Pancreas (tissue), 10 donors: Measurements from ENCODE around the gene KNDC1. TPM values are rescaled to one million over a fixed set of nuclear protein-coding genes. Genes with fewer than 3 reads are reported as not detected.

Experiments
- ATAC-seq, 4 donors: fragments of 200-7000 bp; cut with Tn5 transposase; one replicate each; pipeline versions ENCODE4 v1.8.0 to v1.9.1; 2020; ENCODE audit warnings: mild to moderate bottlenecking in 4 of 4, moderate library complexity in 4 of 4
- DNase-seq, 6 donors: peaks; one replicate each; pipeline ENCODE4 v3.0.0-alpha.2; 2020
- FAIRE-seq: peaks from 2 replicates; lab custom pipeline; 2012; peaks lifted over from hg19 to GRCh38; lab: Jason Lieb, UNC
- H3K27ac ChIP-seq, 4 donors: fragments of 200-600 bp; sonication (generic); 1 replicate in 3 of 4; 2 replicates in 1 of 4; pipeline versions ENCODE4 v1.5.0 to v1.8.0; 2020
- H3K27me3 ChIP-seq, 4 donors: fragments of 200-600 bp; one replicate each; pipeline ENCODE4 v1.8.0; 2021
- H3K36me3 ChIP-seq, 3 donors: fragments of 200-600 bp; sonication (generic) in 1 of 3; one replicate each; pipeline versions ENCODE4 v1.5.0 to v1.8.0; 2020 to 2021
- H3K4me1 ChIP-seq, 3 donors: fragments of 200-600 bp; one replicate each; pipeline ENCODE4 v1.8.0; 2021
- H3K4me3 ChIP-seq, 4 donors: fragments of 200-600 bp; sonication (generic) in 2 of 4; one replicate each; pipeline versions ENCODE4 v1.5.0 to v1.8.0; 2020 to 2021
- H3K9me3 ChIP-seq, 4 donors: fragments of 200-600 bp; one replicate each; pipeline ENCODE4 v1.8.0; 2021
- WGBS, 2 donors: extraction: QIAGEN DNeasy Blood & Tissue Kit; methylation state at CpG; one replicate each; pipeline ENCODE4 v1.1.7; 2013; 5-methylcytosine and 5-hydroxymethylcytosine counted together
- intact Hi-C, 3 donors: fragments of 100-400 bp; cut with DNase I; formaldehyde crosslinking; loops; one replicate each; pipeline versions ENCODE4 v1.11.1 to v1.14.2; 2022
- polyA plus RNA-seq, 2 donors: library from polyadenylated mRNA; stranded (reverse); fragments of 200-250 nt; gene quantifications; one replicate each; pipeline ENCODE4 v1.2.3, GENCODE V29; 2013
- total RNA-seq, 6 donors: library from RNA; stranded (reverse); fragmentation: NEBNext Ultra II Directional in 4 of 6; extraction: Animal tissue kit (Norgen Biotek cat#: 25700) in 4 of 6; gene quantifications; one replicate each; pipeline versions ENCODE4 v1.2.1 to v1.2.4, GENCODE V29; 2021 to 2023
- TF ChIP-seq, protein P1 (sequence below), 4 donors: fragments of 200-600 bp; sonication (generic) in 3 of 4; IDR thresholded peaks; one replicate each; pipeline versions ENCODE4 v1.5.0 to v1.8.0; 2021; ENCODE audit warnings: antibody characterized with exemption in 4 of 4
- donor health status: healthy with polysubstance abuse.
- donor health status: DM: no; HTN: no; CAD: no; lungs with moderate emphysema.
- donor health status: DM: no; HTN: no; CAD: no.
- donor health status: control.
- donor health status: control.
- donor health status: Bipolar disorder and iron deficiency.
- donor health status: DM: yes; HTN: yes; CAD: no.
- donor health status: DM: no; HTN: no; CAD: no.
- donor health status: DM: no; HTN: no; CAD: no.
- donor health status: DM: yes; HTN: yes; CAD: no.

Gene KNDC1
- total and polyA plus RNA-seq, 8 donors, result 0.14 to 3.1 (median 0.74) TPM

DNA sequence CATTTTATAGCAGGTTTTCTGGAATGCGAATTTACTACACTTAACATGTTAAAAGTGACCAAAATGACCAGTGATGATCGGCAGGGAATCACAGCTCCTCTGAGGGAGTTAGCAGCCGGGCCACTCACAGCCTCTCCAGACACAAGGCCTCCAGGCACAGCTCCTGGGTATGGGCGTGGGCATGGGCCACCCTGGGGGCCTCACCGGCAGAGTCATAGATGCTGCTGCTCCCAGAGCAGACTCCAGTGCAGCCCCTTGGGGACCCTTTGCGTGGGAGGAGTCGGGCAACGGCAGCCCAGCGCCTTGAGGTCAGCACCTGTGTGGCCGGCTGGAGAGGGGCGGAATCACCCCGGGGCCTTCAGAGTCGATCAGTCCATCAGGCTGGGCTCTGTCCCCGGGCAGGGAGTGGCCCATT lies 8.6 kb downstream of the KNDC1 start:
- 66 to 68% methylated on average over 14 of the region's 14 CpGs for WGBS, 2 donors
- Histone ChIP-seq H3K36me3 (no peaks in the 10 kb centered on the region), H3K4me1 (no peaks in the 10 kb centered on the region), H3K9me3 (no peaks in the 10 kb centered on the region), H3K4me3 (no peak overlapping the region), H3K27me3 (no peaks in the 10 kb centered on the region), H3K27ac (no peak overlapping the region)
- intact Hi-C loops, result no loop called here
- ATAC-seq (no peak), DNase-seq (peak in 1 of 6 donors; percentile 8), FAIRE-seq (no peak)
- TF ChIP-seq, protein P1, sequence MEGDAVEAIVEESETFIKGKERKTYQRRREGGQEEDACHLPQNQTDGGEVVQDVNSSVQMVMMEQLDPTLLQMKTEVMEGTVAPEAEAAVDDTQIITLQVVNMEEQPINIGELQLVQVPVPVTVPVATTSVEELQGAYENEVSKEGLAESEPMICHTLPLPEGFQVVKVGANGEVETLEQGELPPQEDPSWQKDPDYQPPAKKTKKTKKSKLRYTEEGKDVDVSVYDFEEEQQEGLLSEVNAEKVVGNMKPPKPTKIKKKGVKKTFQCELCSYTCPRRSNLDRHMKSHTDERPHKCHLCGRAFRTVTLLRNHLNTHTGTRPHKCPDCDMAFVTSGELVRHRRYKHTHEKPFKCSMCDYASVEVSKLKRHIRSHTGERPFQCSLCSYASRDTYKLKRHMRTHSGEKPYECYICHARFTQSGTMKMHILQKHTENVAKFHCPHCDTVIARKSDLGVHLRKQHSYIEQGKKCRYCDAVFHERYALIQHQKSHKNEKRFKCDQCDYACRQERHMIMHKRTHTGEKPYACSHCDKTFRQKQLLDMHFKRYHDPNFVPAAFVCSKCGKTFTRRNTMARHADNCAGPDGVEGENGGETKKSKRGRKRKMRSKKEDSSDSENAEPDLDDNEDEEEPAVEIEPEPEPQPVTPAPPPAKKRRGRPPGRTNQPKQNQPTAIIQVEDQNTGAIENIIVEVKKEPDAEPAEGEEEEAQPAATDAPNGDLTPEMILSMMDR (IDR thresholded peaks at IDR 0.05), result no peak

DNA sequence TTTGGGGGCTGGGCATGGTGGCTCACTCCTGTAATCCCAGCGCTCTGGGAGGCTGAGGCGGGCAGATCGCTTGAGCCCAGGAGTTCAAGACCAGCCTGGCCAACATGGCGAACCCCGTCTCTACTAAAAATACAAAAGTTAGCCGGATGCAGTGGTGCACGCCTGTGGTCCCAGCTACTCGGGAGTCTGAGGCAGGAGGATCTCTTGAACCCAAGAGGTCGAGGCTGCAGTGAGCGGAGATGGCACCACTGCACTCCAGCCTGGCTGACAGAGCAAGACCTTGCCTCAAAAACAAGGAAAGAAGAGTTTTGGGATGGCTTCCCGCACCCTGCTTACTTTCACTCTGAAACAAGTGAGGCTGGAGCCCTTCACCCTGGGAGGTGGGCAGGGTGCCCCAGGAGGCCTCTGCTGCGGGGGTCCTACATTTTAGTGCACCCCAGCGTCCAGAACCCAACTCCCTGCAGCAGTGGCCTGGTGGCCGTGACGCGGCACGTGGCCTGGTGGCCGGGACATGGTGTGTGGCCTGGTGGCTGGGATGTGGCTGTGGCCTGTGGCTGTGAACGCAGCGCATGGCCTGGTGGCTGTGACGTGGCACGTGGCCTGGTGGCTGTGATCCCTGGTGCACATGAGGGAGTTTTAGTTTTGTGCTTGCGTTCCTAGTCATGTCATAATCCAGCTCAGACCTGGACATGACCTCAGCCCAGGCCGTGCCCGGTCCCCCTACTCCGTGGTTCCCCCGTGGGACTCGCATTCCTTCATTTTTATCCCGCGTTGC lies 9.3 kb downstream of the KNDC1 start:
- no peak for FAIRE-seq
- Histone ChIP-seq H3K4me3 (no peak overlapping the region), H3K4me1 (no peaks in the 10 kb centered on the region), H3K27me3 (no peaks in the 10 kb centered on the region), H3K27ac (no peak overlapping the region), H3K9me3 (no peaks in the 10 kb centered on the region), H3K36me3 (no peaks in the 10 kb centered on the region)
- peak in 1 of 6 donors; percentile 6 for DNase-seq
- TF ChIP-seq, protein P1 (IDR thresholded peaks at IDR 0.05), result no peak
- no peak for ATAC-seq
- WGBS, 2 donors, result 84 to 89% methylated on average over 30 of the region's 30 CpGs
- intact Hi-C loops, result no loop called here

DNA sequence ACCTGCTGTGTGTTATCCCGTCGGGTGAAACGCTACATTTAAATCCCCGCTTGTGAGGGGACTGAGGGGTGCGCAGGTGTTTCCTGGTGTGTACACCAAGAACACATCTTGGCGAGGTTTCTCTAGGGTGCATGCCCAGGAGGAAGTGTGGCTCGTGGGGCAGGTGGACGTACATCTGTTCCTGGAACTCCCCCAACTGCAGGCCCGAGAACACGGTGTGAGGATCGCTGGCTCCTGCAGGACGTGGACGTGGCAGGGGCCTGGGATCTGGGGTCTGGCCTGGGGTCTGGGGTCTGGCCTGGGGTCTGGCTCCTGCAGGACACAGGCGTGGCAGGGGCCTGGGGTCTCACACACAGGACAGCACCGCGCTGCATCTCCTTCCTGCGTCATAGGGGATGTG lies 10.1 kb downstream of the KNDC1 start:
- H3K27ac ChIP-seq, result no peak overlapping the region
- no peaks in the 10 kb centered on the region for H3K36me3 ChIP-seq
- peak in 1 of 6 donors; percentile 6 for DNase-seq
- WGBS, 2 donors, result 70 to 79% methylated on average over 17 of the region's 17 CpGs
- no peak overlapping the region for H3K4me3 ChIP-seq
- H3K4me1 ChIP-seq, result no peaks in the 10 kb centered on the region
- intact Hi-C loops, result no loop called here
- H3K27me3 ChIP-seq, result no peaks in the 10 kb centered on the region
- FAIRE-seq, result no peak
- no peaks in the 10 kb centered on the region for H3K9me3 ChIP-seq
- no peak for ATAC-seq
- TF ChIP-seq, protein P1 (IDR thresholded peaks at IDR 0.05), result no peak

DNA sequence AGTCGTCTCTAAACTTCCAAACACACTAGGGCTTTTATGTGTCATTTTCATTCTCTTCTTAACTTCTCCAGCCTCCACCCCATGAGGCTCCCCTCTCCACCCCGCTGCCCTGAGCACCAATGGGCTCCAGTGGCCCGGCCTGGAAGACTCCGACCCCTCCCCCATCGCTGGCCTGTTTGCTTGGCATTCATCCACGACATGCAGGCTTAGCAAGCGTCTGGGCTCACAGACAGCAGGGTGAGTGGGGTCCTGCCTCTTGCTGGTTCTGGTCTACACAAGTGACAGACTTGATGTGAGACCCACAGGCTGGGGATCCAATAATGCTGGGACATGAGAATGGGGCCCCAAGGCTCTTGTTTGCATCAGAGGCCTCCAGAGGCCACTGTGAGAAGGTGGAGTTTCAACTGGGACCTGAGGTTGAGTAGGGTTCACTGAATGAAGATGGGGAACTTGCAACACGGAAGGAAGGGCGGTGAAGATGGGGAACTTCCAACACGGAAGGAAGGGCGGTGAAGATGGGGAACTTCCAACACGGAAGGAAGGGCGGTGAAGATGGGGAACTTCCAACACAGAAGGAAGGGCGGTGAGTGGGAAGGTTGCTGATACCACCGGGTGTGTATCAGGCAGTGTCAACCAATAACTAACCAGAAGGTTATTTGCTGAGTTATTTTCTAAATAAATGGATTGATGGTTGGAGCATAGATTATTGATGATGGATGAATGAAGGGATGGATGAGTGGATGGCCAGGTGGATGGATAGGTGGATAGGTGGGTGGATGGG lies 14.0 kb downstream of the KNDC1 start:
- H3K27ac ChIP-seq, result no peak overlapping the region
- intact Hi-C loops, result no loop called here
- H3K36me3 ChIP-seq, result no peaks in the 10 kb centered on the region
- TF ChIP-seq, protein P1 (IDR thresholded peaks at IDR 0.05), result no peak
- whole genome bisulfite sequencing, 2 donors, result 79 to 88% methylated on average over 15 of the region's 15 CpGs
- DNase-seq (peak in 1 of 6 donors; percentile 13), ATAC-seq (no peak), FAIRE-seq (no peak)
- H3K9me3 ChIP-seq, result no peaks in the 10 kb centered on the region
- H3K4me3 ChIP-seq, result no peak overlapping the region
- H3K4me1 ChIP-seq, result no peaks in the 10 kb centered on the region
- H3K27me3 ChIP-seq, result no peaks in the 10 kb centered on the region
